Activated T-helper 1 cell treated with anti-CD3 and anti-CD28 coated beads, Interleukin-12 subunit alpha, Interleukin-12 subunit beta, Interleukin-2, Interleukin-4 antibody, amounts not matched to agents 30 ng/mL and 10 ng/mL and 1 ng/mL, durations not matched to agents 14 hours and 24 hours and 36 hours (primary cell): ENCODE data around the gene PIGS. TPM values are rescaled to one million over a fixed set of nuclear protein-coding genes. Genes with fewer than 3 reads are reported as not detected.
"Not testable (repeated sequence)": the region's sequence is repeated elsewhere in the genome, so short reads cannot be mapped to it uniquely, and the experiment has no call there.

Experiments
- DNase-seq: peaks from one replicate; pipeline ENCODE4 v3.0.0; 2021; ENCODE audit warnings: low spot score
- H3K27ac Mint-ChIP-seq: one replicate; pipeline ENCODE4 v1.8.0; 2021; ENCODE audit warnings: mild to moderate bottlenecking, mixed read lengths
- H3K27me3 Mint-ChIP-seq: one replicate; pipeline ENCODE4 v1.8.0; 2022; ENCODE audit warnings: mild to moderate bottlenecking, moderate library complexity, mixed read lengths; ENCODE audit not compliant: insufficient read depth
- H3K36me3 Mint-ChIP-seq: one replicate; pipeline ENCODE4 v1.8.0; 2021; ENCODE audit warnings: low read depth, mixed read lengths
- H3K4me1 Mint-ChIP-seq: one replicate; pipeline ENCODE4 v1.8.0; 2021; ENCODE audit warnings: low read depth, mixed read lengths
- H3K4me3 Mint-ChIP-seq: one replicate; pipeline ENCODE4 v1.8.0; 2021; ENCODE audit warnings: mild to moderate bottlenecking, moderate library complexity, mixed read lengths
- H3K9me3 Mint-ChIP-seq: one replicate; pipeline ENCODE4 v1.8.0; 2021; ENCODE audit warnings: mixed read lengths
- intact Hi-C: fragments of 100-400 bp; cut with micrococcal nuclease; formaldehyde crosslinking; loops from one replicate; pipeline ENCODE4 v1.15.1; 2024
- total RNA-seq: library from RNA; stranded (reverse); gene quantifications from 2 replicates; pipeline ENCODE4 v1.2.3, GENCODE V29; 2022

Gene PIGS
- total RNA-seq, 1 donor from 2014 or later: 57.8 TPM

DNA sequence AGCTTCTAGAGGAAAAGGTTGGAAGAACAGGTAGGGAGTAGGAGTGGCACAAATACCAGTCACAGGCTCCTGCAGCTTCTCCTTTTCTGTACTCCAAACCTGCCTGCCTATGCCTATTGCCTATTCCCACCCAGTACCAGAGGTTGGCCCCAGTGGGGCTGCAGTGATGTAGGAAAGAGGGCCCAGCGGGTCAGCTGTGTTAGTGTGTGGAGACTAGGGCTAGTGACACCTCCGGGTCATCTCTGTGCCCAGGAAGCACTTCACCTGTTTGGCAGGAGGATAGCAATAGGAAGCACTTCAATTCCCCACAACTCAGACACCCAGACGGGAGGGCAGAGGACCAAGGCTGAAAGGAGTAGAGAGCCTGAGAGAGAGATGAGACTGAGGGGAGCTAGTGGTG is 4.7 kb upstream of the PIGS start:
- H3K4me3 Mint-ChIP-seq: peak overlapping the region; percentile 86
- peaks cover 82% of the 10 kb centered on the region for H3K4me1 Mint-ChIP-seq
- not testable (repeated sequence) for DNase-seq, H3K27me3 Mint-ChIP-seq, H3K9me3 Mint-ChIP-seq
- H3K36me3 Mint-ChIP-seq: peaks cover 44% of the 10 kb centered on the region
- peak overlapping the region; percentile 94 for H3K27ac Mint-ChIP-seq
- intact Hi-C loops: loop anchor here (1.0 to 10.0 kb wide), 6 partner anchors 24 to 379 kb away; partner anchors contain the start of genes PHF12, PROCA1 and UNC119

DNA sequence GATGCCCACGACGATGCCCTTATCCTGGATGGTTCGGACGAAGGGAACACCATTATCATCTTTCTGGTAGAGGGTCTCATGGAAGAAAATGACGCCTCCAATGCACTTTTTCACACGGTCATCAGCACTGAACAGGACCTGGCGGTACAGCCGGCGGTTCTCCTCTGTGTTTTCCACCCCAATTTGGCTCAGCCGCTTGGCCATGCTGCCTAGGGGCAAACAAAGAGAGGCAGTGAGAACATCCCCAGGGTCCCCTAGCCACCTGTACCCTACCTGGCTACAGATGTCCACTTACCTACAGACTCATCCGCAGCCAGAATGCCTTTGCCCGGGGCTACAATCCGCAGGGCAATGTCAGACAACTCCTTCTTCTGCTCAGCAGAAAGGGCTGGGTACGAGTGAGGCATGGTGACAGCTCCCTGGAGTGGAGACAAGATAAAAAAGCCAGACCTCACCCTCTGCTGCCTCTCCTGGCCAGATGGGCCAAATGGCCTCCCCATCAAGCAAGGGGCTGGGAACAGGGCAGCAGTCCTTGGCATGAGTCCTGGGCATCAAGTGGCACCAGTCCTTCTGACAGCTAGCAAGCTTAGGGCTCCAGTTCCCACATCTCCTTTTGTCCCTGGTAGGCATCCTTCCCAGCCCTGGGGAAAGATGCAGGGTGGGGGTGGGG is 3.9 kb upstream of the PIGS start:
- intact Hi-C loops: loop anchor here (10.0 kb wide), 2 partner anchors 350 to 380 kb away; partner anchors contain the start of gene PHF12
- peak overlapping the region; percentile 86 for H3K4me3 Mint-ChIP-seq
- DNase-seq: no peak
- H3K27me3 Mint-ChIP-seq: no peaks in the 10 kb centered on the region
- H3K27ac Mint-ChIP-seq: no peak overlapping the region
- peaks cover 38% of the 10 kb centered on the region for H3K36me3 Mint-ChIP-seq
- H3K9me3 Mint-ChIP-seq: no peaks in the 10 kb centered on the region
- peaks cover 81% of the 10 kb centered on the region for H3K4me1 Mint-ChIP-seq

- peak overlapping the region; percentile 26 for H3K4me3 Mint-ChIP-seq
- no peak overlapping the region for H3K27ac Mint-ChIP-seq
- H3K9me3 Mint-ChIP-seq: no peaks in the 10 kb centered on the region
- peaks cover 80% of the 10 kb centered on the region for H3K4me1 Mint-ChIP-seq
- DNase-seq: no peak
- peaks cover 37% of the 10 kb centered on the region for H3K36me3 Mint-ChIP-seq
- intact Hi-C loops: loop anchor here (5.0 to 10.0 kb wide), 3 partner anchors 88 to 380 kb away; partner anchors contain the start of genes PHF12, SDF2 and SUPT6H
- H3K27me3 Mint-ChIP-seq: no peaks in the 10 kb centered on the region
These were observed 3.2 kb upstream of the PIGS start for GRCh38 chr17:28574526-28574925.

- peaks cover 77% of the 10 kb centered on the region for H3K4me1 Mint-ChIP-seq
- intact Hi-C loops: loop anchor here (5.0 to 10.0 kb wide), 3 partner anchors 88 to 381 kb away; partner anchors contain the start of genes PHF12, SDF2 and SUPT6H
- H3K36me3 Mint-ChIP-seq: peaks cover 35% of the 10 kb centered on the region
- no peaks in the 10 kb centered on the region for H3K27me3 Mint-ChIP-seq
- no peak overlapping the region for H3K4me3 Mint-ChIP-seq
- no peak overlapping the region for H3K27ac Mint-ChIP-seq
- no peaks in the 10 kb centered on the region for H3K9me3 Mint-ChIP-seq
- DNase-seq: no peak
These were observed 2.7 kb upstream of the PIGS start for GRCh38 chr17:28573966-28574480.

DNA sequence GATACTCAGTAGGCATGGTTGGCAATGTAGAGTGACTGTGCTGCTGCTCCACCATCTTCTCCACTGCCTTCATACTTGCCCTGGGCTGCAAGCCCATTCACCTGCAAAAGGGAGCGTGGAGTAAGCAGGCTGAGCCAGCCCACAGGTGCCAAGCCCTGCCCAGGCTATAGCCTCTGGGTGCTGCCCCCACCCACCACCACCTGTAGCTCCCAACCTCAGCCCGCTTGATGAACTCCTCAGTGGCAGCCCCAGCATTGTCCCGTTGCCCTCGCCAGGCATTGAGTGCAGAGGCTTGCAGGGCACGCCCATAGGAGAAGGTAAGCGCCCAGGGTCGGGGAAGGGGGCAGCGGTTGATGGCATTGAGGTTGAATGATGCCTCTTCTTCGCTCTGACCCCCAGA is 2.2 kb upstream of the PIGS start:
- no peaks in the 10 kb centered on the region for H3K9me3 Mint-ChIP-seq
- peaks cover 74% of the 10 kb centered on the region for H3K4me1 Mint-ChIP-seq
- H3K4me3 Mint-ChIP-seq: peak overlapping the region; percentile 13
- DNase-seq: no peak
- no peak overlapping the region for H3K27ac Mint-ChIP-seq
- intact Hi-C loops: loop anchor here (5.0 to 10.0 kb wide), 3 partner anchors 89 to 381 kb away; partner anchors contain the start of genes PHF12, SDF2 and SUPT6H
- H3K36me3 Mint-ChIP-seq: peaks cover 33% of the 10 kb centered on the region
- H3K27me3 Mint-ChIP-seq: no peaks in the 10 kb centered on the region

GRCh38 chr17:28573040-28573380 is 1.7 kb upstream of the PIGS start:
- peaks cover 77% of the 10 kb centered on the region for H3K4me1 Mint-ChIP-seq
- intact Hi-C loops: loop anchor here (5.0 to 10.0 kb wide), 3 partner anchors 89 to 382 kb away; partner anchors contain the start of genes PHF12, SDF2 and SUPT6H
- DNase-seq: no peak
- peak overlapping the region; percentile 94 for H3K4me3 Mint-ChIP-seq
- peak overlapping the region; percentile 18 for H3K27ac Mint-ChIP-seq
- no peaks in the 10 kb centered on the region for H3K9me3 Mint-ChIP-seq
- no peaks in the 10 kb centered on the region for H3K27me3 Mint-ChIP-seq
- peaks cover 34% of the 10 kb centered on the region for H3K36me3 Mint-ChIP-seq

DNA sequence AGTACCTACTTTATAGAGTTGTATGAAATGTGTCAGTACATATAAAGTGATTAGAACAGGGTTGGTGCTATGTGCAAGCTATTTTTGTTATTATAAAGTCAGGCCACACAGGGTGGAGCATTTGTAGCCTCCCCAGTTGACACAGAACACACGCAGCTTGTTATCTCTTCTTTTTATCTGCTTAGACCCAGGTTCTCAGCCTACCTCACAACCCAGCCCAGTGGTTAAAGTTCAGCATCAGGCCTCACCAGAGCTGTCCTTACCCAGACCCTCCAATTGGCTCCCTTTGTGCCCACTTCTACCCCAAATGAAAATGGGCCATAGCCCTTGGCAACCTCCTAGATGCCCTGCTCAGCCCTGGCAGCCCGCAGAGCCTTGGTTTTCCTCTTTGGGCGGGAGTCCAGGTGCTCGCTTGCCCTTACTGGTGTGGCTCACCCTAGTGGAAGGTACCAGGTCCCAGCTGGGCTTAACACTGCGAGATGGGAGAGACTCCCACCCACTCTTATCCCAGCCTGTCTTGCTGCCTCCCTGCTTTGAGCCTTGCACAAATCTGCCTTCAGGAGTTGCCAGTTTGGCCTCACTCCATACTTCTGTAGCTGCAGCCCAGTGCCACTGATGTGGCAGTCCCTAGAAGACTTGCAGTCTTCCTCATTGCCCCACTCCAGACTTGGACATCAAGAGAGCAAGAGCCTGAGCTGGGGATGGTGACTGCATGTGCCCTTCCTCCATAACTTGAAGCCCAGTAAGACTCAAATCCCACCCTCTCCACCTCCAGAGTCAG is 1.1 kb upstream of the PIGS start:
- Mint-ChIP-seq H3K36me3 (peaks cover 38% of the 10 kb centered on the region), H3K27me3 (no peaks in the 10 kb centered on the region), H3K4me3 (peak overlapping the region; percentile 94), H3K27ac (peak overlapping the region; percentile 88), H3K4me1 (peaks cover 82% of the 10 kb centered on the region), H3K9me3 (no peaks in the 10 kb centered on the region)
- intact Hi-C loops: loop anchor here (5.0 to 10.0 kb wide), 3 partner anchors 90 to 382 kb away; partner anchors contain the start of genes PHF12, SDF2 and SUPT6H
- no peak for DNase-seq

- Mint-ChIP-seq H3K9me3 (no peaks in the 10 kb centered on the region), H3K36me3 (peaks cover 36% of the 10 kb centered on the region), H3K27ac (peak overlapping the region; percentile 86), H3K4me3 (peak overlapping the region; percentile 94), H3K27me3 (no peaks in the 10 kb centered on the region), H3K4me1 (peaks cover 74% of the 10 kb centered on the region)
- intact Hi-C loops: loop anchor here (1.0 to 10.0 kb wide), 7 partner anchors 8 to 384 kb away; partner anchors contain the start of genes BLTP2, PHF12, SDF2 and SPAG5
- peak; percentile 45 for DNase-seq
These were observed 486 bp downstream of the PIGS start for GRCh38 chr17:28570716-28571360.

GRCh38 chr17:28569446-28569845 is 1.9 kb downstream of the PIGS start:
- peaks cover 61% of the 10 kb centered on the region for H3K4me1 Mint-ChIP-seq
- no peaks in the 10 kb centered on the region for H3K27me3 Mint-ChIP-seq
- intact Hi-C loops: no loop called here
- H3K9me3 Mint-ChIP-seq: no peaks in the 10 kb centered on the region
- H3K27ac Mint-ChIP-seq: no peak overlapping the region
- DNase-seq: no peak
- H3K36me3 Mint-ChIP-seq: peaks cover 36% of the 10 kb centered on the region
- peak overlapping the region; percentile 94 for H3K4me3 Mint-ChIP-seq

DNA sequence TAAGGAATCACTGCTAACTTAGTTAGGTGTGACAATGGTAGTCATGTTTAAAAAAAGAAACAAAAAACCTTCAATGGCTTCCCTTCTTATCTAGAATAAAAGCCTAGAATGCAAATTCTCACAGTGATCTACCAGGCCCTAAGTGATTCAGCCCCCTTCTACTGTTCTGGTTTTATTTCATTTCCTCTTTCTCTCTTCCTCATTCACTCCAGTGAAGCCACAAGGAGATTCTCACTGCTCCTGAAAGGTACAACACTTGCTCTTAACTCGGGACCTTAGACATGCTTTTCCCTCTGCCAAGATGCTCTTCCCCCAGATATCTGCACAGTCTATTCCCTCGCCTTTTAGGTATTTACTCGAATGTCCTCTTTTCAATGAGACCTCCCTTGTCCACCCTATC is 3.7 kb downstream of the PIGS start:
- Mint-ChIP-seq H3K36me3 (peaks cover 33% of the 10 kb centered on the region), H3K27ac (peak overlapping the region; percentile 18), H3K4me1 (peaks cover 48% of the 10 kb centered on the region), H3K4me3 (peak overlapping the region; percentile 17), H3K9me3 (no peaks in the 10 kb centered on the region), H3K27me3 (no peaks in the 10 kb centered on the region)
- no peak for DNase-seq
- intact Hi-C loops: no loop called here

DNA sequence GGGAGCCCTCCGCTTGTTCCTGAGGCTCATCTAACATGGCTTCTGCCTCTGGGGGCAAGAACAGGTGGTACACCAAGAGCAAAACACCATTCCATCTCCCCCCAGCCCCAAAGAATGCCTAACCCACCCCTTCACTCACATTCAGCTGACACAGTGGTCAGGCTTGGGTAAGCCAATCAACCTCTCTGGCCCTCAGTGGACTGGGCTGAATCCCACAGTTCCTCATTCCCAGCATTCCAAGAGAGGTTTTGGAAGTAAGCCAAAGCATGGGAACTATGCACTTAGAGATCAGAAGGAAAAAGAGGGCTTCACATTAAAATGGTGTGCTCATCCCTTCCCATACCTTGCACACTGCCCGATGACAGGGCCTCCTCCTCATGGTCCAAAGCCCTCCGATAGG is 7.8 kb downstream of the PIGS start:
- peaks cover 27% of the 10 kb centered on the region for H3K4me1 Mint-ChIP-seq
- no peak for DNase-seq
- peaks cover 39% of the 10 kb centered on the region for H3K36me3 Mint-ChIP-seq
- intact Hi-C loops: no loop called here
- H3K27ac Mint-ChIP-seq: no peak overlapping the region
- H3K9me3 Mint-ChIP-seq: no peaks in the 10 kb centered on the region
- no peak overlapping the region for H3K4me3 Mint-ChIP-seq
- no peaks in the 10 kb centered on the region for H3K27me3 Mint-ChIP-seq

- Mint-ChIP-seq H3K27me3 (no peaks in the 10 kb centered on the region), H3K9me3 (no peaks in the 10 kb centered on the region), H3K27ac (no peak overlapping the region), H3K4me3 (no peak overlapping the region), H3K4me1 (peaks cover 53% of the 10 kb centered on the region), H3K36me3 (peaks cover 57% of the 10 kb centered on the region)
- no peak for DNase-seq
- intact Hi-C loops: no loop called here
These were observed 16.3 kb downstream of the PIGS start for GRCh38 chr17:28555022-28555421.
